RWPE2 (cell line): ENCODE measurements around the gene NDUFV1.

Experiments used
- ATAC-seq: fragments of 200-7000 bp; cut with Tn5 transposase; 3 replicates; pipeline ENCODE4 v1.9.1; 2021; ENCODE audit warnings: low read depth
- DNase-seq: peaks from one replicate; pipeline ENCODE4 v3.0.0-alpha.2; 2020; ENCODE audit warnings: low spot score
- H3K27ac ChIP-seq: fragments of 450-650 bp; 2 replicates; pipeline ENCODE4 v1.5.1; 2017; ENCODE audit warnings: mild to moderate bottlenecking; ENCODE audit not compliant: poor library complexity, severe bottlenecking
- H3K27me3 ChIP-seq: fragments of 250-450 bp; sonication (Bioruptor Pico); 2 replicates; pipeline ENCODE4 v1.5.1; 2021; ENCODE audit warnings: mild to moderate bottlenecking, moderate library complexity; ENCODE audit not compliant: insufficient read depth, poor library complexity, severe bottlenecking
- H3K36me3 ChIP-seq: fragments of 250-450 bp; sonication (Bioruptor Pico); 2 replicates; pipeline ENCODE4 v1.5.1; 2020; ENCODE audit warnings: low read depth, mild to moderate bottlenecking, moderate library complexity
- H3K4me1 ChIP-seq: fragments of 250-450 bp; sonication (Bioruptor Pico); 2 replicates; pipeline ENCODE4 v1.5.1; 2021; ENCODE audit warnings: mild to moderate bottlenecking, moderate library complexity; ENCODE audit not compliant: insufficient read depth, poor library complexity, severe bottlenecking
- H3K4me3 ChIP-seq: fragments of 250-450 bp; sonication (Bioruptor Pico); 2 replicates; pipeline ENCODE4 v1.5.1; 2021; ENCODE audit warnings: mild to moderate bottlenecking, moderate library complexity; ENCODE audit not compliant: severe bottlenecking
- H3K9me3 ChIP-seq: fragments of 250-450 bp; sonication (Bioruptor Pico); 2 replicates; pipeline ENCODE4 v1.5.1; 2021; ENCODE audit warnings: mild to moderate bottlenecking, moderate library complexity; ENCODE audit not compliant: severe bottlenecking
- CTCF ChIP-seq: fragments of 450-650 bp; IDR thresholded peaks from one replicate; pipeline ENCODE4 v1.5.1; 2017; ENCODE audit warnings: mild to moderate bottlenecking, moderate library complexity; ENCODE audit not compliant: poor library complexity, severe bottlenecking

NDUFV1 gene

DNA sequence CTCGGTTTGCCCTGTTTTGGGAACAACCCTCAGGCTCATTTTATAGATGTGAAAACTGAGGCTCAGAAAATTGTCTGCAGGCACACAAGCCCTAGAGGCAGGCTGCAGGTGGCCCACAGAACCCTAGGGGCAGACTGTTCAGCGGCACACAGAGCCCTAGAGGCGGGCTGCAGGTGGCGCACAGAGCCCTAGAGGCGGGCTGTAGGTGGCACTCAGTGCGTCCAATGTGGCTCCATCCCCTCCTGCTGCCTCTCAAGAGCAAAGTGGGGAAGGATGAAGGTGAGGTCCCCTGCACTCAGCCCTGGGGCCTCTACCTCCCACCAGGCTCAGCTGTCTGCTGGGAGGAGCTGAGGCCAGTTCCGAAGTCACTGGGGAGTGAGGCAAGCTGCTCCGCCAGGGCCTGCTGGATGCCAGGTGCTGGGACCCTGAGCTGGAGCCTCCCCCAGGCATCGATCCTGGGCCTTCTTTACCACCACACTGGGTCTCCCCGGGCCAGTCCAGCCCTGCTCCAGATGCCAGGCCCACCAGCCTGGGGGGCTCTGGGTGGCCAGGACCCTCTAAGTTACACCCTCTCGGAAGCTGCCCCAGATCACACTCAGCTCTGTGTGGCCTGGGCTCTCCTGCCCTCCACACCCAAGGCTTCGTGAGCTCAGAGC, 41.5 kb downstream of the NDUFV1 start:
- H3K4me3 ChIP-seq: no peak overlapping the region
- H3K9me3 ChIP-seq: no peaks in the 10 kb centered on the region
- DNase-seq (no peak), ATAC-seq (peak; percentile 59; the same call in 1 of the 3 replicates)
- H3K36me3 ChIP-seq: no peaks in the 10 kb centered on the region
- no peaks in the 10 kb centered on the region for H3K4me1 ChIP-seq
- no peaks in the 10 kb centered on the region for H3K27me3 ChIP-seq
- no peak for TF ChIP-seq CTCF
- H3K27ac ChIP-seq: no peak overlapping the region

GRCh38 chr11:67648796-67649613, 42.3 kb downstream of the NDUFV1 start:
- Histone ChIP-seq H3K4me1 (no peaks in the 10 kb centered on the region), H3K4me3 (no peak overlapping the region), H3K36me3 (no peaks in the 10 kb centered on the region), H3K9me3 (no peaks in the 10 kb centered on the region), H3K27me3 (no peaks in the 10 kb centered on the region), H3K27ac (no peak overlapping the region)
- DNase-seq (no peak), ATAC-seq (no peak)
- no peak for TF ChIP-seq CTCF

DNA sequence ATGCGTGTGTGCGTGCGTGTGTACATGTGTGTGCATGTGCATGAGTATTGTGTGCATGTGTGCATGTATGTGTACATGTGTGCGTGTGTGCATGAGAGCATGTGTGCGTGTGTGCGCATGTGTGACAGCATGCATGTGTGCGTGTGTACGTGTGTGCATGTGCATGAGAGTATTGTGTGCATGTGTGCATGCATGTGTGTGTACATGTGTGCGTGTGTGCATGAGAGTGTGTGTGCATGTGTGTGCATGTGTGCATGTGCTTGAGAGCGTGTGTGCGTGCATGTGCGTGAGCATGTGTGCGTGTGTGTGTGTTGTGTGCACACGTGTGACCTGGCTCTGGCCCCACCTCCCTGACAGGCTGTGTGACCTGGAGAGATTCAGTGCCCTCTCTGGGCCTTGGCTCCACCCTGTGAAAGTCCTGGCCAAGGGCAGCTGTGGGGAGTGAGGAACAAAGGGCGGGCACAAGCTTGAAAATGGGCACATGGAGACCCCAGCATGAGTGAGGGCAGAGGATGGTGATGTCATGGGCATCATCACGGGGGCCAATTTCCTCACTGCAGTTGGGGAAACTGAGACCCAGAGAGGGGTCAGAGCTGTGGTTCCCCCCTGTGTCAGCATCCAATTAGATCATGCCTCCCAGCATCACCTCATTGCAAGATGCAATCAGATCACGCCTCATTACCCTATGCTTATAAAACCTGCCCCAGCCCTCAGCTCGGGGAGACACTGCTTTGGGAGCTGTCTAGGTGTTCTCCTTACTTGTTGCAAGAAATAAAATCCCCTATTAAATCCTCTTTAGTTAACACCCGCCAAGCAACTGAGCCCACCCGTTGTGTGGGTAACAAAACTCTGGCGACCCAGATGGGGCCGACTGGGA, 43.1 kb downstream of the NDUFV1 start:
- Histone ChIP-seq H3K9me3 (no peaks in the 10 kb centered on the region), H3K36me3 (no peaks in the 10 kb centered on the region), H3K4me1 (no peaks in the 10 kb centered on the region), H3K27me3 (no peaks in the 10 kb centered on the region), H3K4me3 (no peak overlapping the region), H3K27ac (no peak overlapping the region)
- TF ChIP-seq CTCF: no peak
- DNase-seq (no peak), ATAC-seq (no peak)

GRCh38 chr11:67651976-67652781, 45.4 kb downstream of the NDUFV1 start:
- no peaks in the 10 kb centered on the region for H3K27me3 ChIP-seq
- H3K36me3 ChIP-seq: no peaks in the 10 kb centered on the region
- no peak overlapping the region for H3K4me3 ChIP-seq
- no peak for ATAC-seq
- no peak for DNase-seq
- no peak for TF ChIP-seq CTCF
- no peak overlapping the region for H3K27ac ChIP-seq
- peaks cover 14% of the 10 kb centered on the region for H3K9me3 ChIP-seq
- no peaks in the 10 kb centered on the region for H3K4me1 ChIP-seq
